HG03342 (cell line): ENCODE measurements around the gene NOP9.

Source experiments
- ATAC-seq: cut with Tn5 transposase; IDR thresholded peaks from one replicate; pipeline ENCODE4 v1.9.1; 2021; ENCODE audit warnings: mild to moderate bottlenecking, moderate library complexity; ENCODE audit not compliant: unreplicated experiment

NOP9 gene

DNA sequence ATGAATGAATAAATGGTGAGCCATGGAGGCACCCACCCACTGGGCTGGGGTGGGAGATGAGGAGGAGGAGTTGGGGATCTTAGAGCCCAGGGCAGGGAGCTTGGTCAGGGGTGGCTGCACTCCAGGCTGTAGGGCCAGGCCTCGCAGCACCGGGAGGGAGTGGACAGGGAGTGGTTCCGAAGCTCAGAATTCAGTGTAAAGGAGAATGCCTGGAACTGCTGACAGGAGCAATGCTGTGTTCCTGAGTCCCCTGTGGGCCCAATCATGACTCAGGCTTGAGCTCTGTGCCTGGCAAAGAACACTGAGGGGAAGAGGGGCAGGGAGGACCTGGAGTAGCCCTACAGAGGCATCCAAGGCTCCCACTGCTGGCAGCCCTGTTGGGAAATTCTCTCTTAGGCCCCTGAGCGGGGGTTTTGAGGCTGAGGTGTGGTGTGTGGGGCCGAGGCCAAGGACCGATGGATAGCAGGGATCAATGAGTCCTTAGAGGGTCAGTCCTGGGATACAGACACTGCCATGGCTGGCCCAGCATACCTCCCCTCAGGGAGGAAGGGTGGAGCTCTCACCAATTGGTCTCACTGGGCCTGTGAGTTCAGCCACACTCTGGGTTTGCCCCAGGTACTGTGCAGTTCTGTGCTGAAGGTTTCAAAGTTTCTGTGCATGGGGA is 18.7 kb upstream of the NOP9 start:
- no peak for ATAC-seq

DNA sequence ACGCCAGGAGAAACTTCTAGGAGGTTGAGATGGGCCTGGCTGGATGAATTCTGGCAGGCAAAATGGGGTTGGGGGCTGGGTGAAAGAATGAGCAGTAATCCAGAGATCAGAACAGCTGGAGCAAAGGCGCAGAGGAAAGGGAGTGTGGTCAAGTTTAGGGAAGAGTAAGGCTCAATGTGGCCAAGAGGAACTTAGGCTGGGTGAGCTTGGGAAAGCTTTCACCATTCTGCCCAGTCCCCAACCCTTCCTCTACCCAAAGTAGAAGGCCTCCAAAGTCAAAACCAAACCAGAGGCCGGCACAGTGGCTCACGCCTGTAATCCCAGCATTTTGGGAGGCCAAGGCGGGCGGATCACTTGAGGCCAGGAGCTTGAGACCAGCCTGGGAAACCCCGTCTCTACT is 18.0 kb upstream of the NOP9 start:
- no peak for ATAC-seq

- no peak for ATAC-seq
Measured at GRCh38 chr14:24282736-24283135, 16.9 kb upstream of the NOP9 start.

- no peak for ATAC-seq
Measured at GRCh38 chr14:24283796-24284460, 15.7 kb upstream of the NOP9 start.

DNA sequence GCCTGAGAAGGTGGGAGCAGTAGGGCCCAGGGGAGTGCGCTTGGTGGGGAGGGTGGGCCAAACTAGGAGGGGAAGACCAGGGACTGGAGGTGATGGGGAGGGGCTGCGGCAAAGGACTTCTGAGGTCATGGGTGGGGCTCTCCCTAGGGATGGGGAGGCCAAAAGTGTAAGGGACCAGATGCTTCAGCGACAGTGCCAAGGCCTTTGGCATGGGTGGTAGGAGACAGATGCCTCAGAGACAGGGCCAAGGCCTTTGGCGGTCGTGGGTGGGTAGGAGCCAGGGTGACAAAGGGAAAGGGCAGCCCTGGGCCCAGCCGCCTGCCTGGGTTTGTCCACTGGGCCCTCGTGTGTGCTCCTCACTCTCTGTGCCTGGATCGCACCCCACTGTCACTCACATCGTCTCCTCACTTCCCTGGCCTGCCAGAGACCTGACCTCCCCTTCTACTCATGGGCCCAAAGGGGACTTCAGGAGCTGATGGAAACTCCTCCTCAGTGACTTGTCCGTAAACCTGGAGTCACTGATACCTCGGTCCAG is 15.1 kb upstream of the NOP9 start:
- ATAC-seq, result no peak

- ATAC-seq, result no peak
Measured at GRCh38 chr14:24285351-24285750, 14.3 kb upstream of the NOP9 start.

- no peak for ATAC-seq
Measured at GRCh38 chr14:24286996-24287395, 12.7 kb upstream of the NOP9 start.

GRCh38 chr14:24289649-24290280 is 9.9 kb upstream of the NOP9 start:
- ATAC-seq, result peak; percentile 81

DNA sequence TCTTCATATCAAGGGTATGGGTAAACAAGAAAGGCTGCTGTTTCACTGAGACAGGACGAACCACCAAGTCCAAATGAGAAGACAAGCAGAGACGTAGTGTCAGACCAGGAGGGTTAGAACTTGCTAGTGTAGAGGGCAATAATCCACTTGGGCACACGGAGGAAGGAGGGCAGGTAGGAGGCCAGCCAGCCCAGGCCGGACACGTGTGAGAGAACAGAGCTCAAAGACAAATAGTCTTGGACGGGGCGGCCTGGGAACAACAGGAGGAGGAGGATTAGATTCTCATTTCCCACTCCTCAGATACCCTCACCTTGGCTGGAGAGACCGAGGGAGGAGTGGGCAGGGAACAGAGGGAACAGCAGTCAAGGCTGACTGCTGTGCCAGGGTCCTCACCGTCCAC is 8.9 kb upstream of the NOP9 start:
- ATAC-seq, result no peak

DNA sequence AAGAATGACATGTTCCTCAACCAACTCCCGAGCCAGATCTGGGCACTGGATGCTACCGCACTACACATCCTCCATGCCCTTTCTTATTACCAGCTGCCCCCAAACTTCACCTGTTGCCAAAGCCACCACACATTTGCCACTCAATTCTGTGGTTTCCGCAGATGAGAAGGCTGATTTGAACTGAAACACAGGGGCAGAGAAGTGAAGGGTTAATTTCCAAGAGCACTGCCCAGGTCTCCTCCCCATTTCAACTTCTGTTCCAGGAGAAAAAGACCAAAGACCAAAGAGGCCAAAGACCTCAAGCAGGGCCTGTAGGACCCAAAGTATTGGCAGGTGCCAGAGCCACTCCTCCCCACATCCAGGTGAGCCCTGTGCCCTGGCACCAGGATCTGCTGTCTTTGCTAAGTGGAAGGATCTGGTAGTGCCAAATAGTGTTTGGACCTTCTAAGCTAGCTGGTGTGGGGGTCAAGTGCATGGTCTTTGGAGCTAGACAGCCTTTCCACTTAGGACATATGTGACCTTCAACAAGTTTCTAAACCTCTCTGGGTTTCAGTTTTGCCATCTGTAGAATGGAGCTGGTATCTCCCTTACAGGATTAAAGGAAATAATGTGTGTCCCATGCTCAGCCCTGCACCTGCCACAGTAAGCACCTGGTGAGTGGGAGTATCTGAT is 8.1 kb upstream of the NOP9 start:
- no peak for ATAC-seq

DNA sequence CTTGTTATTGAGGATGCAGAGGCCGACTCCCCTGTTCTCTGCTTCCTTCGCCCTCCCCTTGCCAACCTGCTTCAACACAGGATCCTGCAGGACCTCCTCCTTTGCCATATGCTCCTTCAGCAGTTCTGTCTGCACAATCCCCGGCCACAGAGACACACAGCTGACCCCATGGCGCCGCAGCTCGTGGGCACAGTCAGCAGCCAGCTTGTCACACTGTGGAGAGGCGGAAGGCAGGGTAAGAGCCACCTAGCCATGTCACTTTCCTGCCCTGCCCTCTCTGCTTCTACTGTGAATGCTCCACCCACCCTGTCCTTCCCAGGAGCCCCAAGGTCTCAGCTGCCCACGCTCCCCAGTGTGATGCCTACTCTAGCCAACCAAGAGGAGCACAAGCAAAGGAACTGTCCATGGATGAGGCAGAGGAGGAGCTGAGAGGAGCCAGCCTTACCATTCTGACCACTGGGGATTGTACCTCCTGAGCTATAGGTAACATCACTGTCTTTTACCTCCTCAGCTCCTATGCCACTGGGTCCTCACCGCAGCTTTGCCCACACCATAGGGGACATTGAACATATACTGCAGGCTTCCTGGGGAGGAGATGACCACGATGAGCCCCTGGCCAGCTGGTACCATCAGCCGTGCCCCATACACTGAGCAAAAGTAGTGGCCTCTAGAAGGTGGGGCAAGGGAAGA is 7.4 kb upstream of the NOP9 start:
- ATAC-seq, result no peak

DNA sequence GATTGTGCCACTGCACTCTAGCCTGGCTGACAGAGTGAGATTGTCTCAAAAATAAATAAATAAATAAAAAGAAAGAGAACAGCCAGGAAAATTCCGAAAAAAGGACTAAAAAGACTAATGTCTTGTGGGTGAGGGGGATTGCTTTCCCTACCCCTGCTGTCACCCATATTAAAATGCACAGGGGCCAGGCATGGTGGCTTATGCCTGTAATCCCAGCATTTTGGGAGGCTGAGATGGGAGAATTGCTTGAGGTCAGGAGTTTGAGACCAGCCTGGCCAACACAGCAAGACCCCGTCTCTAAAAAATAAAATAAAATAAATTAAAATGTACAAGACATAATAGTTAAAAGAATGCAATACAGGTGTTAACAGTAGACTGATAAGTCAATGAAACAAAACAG is 6.1 kb upstream of the NOP9 start:
- ATAC-seq, result no peak

- peak; percentile 51 for ATAC-seq
Measured at GRCh38 chr14:24296341-24297157, 3.1 kb upstream of the NOP9 start.

DNA sequence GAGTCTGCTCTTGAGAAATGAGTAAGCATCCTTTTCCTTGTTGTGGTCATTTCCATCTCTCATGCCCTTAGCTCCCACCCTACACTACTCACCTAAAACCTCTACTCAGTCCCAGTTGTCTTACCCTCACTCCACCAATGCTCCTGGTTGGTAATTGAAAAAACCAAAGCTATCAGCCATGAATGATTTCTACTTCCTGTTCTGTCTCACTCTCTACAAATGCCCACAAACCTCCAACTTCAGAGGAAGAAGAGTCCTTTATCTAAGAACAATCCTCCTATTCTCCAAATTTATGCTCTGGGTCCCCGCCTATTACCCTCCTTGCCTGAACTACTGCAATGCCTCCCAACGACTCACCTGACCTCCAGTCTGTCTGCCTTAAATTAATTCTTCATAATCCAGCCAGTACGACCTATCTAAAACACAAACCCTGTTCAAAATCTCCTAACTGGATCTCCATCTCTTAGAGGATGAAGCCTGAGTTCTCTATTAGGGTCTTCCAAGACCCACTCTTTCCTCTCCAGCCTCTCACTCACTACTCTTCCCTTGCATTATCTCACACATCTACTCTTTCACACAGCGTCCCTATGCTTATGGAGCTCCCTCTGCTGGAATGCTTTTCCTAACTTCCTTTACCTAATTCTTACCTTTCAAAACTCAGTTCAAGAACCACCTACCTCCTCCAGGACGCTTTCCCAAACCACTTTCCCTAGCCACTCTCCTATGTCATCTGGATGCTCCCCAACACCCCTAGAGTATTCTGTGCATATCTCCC is 2.3 kb upstream of the NOP9 start:
- peak; percentile 22 for ATAC-seq

DNA sequence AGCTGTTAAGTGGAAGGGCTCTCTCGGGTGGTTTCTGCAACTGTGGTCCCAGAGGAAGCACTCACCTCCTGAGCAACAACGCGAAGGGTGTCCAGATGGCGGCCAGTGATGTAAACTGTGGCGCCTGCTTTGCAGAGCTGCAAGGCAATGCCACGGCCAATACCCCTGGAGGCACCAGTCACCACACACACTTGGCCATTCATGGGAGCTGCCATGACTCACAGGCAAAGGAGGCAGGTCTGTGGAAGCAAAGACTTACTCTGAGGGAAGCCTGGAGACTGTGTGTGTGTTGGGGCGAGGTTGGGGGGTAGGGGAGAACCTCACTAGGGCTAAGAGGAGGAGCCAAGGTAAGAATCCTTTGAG is 777 bp upstream of the NOP9 start:
- no peak for ATAC-seq

GRCh38 chr14:24300326-24300980 is 803 bp downstream of the NOP9 start:
- no peak for ATAC-seq

DNA sequence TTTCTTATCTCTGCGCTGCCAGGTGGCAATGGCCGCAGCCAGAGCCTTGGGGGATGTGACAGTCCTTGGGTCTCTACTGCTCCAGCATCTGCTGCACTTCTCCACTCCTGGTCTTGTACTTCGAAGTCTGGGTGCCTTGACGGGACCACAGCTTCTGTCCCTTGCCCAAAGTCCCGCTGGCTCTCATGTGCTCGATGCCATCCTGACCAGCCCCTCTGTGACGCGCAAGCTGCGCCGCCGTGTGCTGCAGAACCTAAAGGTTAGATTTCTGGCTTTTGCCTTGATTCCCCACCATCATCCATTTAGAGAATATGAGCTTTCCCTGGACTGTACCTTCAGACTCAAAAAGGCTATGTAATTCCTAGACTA is 4.4 kb downstream of the NOP9 start:
- no peak for ATAC-seq

DNA sequence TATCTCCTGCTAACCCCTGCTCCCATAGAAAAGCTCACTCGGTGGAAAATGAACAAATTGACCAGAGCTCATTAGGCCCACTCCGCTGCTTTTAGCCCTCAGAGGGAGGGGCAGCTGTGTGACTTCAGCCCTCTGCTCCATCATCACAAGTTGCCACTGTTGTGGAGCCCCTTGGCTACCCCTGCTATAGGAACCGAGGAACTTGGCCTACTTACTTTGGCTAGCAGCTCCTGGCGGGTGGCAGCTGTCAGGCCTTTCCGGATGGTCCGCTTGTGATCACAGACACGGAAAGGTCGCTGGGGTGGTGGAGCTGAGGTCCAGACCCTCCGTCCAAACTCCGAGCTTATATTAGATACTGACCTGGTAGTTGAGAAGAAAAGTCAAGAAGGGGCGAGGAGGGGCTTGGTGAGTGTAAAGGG is 7.5 kb downstream of the NOP9 start:
- no peak for ATAC-seq
